Upper lobe of left lung (tissue), 4 donors: Measurements from ENCODE around the gene PHF21B.

Experiments
- POLR2AphosphoS5 ChIP-seq, 2 donors: sonication (generic); formaldehyde crosslinking; IDR thresholded peaks; one replicate each; pipeline ENCODE4 v1.5.1; 2017; ENCODE audit warnings: antibody characterized with exemption in 2 of 2
- TF ChIP-seq, protein P1 (sequence below), 6 experiments: fragments of 450-650 bp in 4 of 6; fragments of 200-600 bp in 2 of 6; sonication (generic) in 2 of 6; IDR thresholded peaks; one replicate each; pipeline ENCODE4 v1.5.1; 2016 to 2019; ENCODE audit warnings: antibody characterized with exemption in 6 of 6

- TF ChIP-seq, protein P1, sequence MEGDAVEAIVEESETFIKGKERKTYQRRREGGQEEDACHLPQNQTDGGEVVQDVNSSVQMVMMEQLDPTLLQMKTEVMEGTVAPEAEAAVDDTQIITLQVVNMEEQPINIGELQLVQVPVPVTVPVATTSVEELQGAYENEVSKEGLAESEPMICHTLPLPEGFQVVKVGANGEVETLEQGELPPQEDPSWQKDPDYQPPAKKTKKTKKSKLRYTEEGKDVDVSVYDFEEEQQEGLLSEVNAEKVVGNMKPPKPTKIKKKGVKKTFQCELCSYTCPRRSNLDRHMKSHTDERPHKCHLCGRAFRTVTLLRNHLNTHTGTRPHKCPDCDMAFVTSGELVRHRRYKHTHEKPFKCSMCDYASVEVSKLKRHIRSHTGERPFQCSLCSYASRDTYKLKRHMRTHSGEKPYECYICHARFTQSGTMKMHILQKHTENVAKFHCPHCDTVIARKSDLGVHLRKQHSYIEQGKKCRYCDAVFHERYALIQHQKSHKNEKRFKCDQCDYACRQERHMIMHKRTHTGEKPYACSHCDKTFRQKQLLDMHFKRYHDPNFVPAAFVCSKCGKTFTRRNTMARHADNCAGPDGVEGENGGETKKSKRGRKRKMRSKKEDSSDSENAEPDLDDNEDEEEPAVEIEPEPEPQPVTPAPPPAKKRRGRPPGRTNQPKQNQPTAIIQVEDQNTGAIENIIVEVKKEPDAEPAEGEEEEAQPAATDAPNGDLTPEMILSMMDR (IDR thresholded peaks at IDR 0.05) = no peak
- no peak for TF ChIP-seq POLR2AphosphoS5 (IDR thresholded peaks at IDR 0.05)
Measured at GRCh38 chr22:44936201-44936600, 73.6 kb downstream of the PHF21B start.
